ENCODE measurements around the gene ZNF440. TPM values are rescaled to one million over a fixed set of nuclear protein-coding genes. Genes with fewer than 3 reads are reported as not detected.
"Not testable (repeated sequence)": the region's sequence is repeated elsewhere in the genome, so short reads cannot be mapped to it uniquely, and the experiment has no call there.

ZNF440 gene
- total RNA-seq, 1 donor from 2014 or later: 12.1 TPM

DNA sequence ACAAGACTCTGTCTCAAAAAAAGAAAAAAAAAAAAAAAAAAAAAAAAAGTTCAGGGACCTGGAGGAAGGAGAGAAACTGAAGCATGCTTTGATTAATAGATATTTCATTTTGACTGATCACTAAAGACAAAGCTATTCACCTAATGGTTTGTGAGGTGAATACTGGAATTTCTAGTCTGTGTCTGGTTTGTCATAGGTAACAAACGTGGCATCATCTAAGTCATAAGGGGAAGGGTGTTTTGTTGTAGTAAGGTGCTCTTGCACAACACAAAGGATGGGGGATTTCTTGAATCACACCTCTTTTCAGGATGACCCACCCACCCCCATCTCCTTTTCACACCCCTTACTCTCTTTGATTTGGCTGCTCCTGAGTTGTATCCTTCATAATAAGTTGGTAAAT lies 59.7 kb downstream of the ZNF440 start:
- ATAC-seq: no peak
- intact Hi-C loops (cut with DNase I): no loop called here
- no peak for DNase-seq (ENCODE audit: low spot score)

DNA sequence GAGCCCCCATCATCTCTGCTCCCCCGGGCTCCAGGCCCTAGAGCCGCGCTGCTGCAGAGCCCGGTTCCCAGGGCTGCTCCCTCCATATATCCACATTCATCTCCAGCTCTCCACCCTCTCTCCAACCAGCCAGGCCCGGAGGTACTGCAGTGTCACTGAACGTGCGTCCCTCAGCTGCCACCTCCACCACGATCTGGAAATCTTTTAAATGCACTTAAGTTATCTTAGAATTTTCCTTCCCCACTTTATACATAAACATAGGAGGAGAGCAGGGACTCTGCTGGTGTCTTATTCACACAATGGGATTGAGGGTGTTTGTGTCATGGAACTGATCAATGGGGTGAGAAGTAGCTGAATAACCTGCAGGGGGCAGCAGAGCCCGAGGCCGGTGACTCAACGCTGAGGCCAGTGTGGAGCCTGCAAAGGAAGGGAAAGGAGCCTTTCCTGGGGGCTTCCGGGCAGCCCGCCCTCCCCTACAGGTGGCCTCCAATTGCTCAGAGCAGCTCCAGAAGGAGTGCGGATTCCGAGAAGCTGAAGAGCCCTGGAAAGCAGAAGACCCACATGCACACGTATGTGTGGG lies 65.7 kb downstream of the ZNF440 start:
- intact Hi-C loops (cut with DNase I); DNase-seq (ENCODE audit: low spot score); ATAC-seq: not testable (repeated sequence)

DNA sequence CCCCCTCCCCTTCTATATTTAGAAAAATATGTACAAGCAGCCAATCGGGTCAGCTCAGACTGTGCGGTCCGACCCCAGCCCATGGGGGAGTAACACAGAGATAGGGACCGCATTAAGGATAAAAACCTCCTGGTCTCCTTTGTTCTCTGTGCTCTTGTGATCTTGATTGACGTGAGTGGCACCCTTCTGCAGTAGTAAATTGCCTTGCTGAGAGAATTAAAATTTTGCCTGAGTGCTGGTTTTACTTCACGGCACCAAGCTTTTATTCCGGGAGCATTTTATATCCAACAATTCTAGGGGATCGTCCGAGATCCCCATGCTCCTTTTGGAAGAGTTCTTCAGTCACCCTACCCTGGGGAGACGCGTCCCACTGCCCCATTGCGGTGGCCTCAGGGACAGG lies 66.5 kb downstream of the ZNF440 start:
- ATAC-seq: no peak
- intact Hi-C loops (cut with DNase I): no loop called here
- no peak for DNase-seq (ENCODE audit: low spot score)

DNA sequence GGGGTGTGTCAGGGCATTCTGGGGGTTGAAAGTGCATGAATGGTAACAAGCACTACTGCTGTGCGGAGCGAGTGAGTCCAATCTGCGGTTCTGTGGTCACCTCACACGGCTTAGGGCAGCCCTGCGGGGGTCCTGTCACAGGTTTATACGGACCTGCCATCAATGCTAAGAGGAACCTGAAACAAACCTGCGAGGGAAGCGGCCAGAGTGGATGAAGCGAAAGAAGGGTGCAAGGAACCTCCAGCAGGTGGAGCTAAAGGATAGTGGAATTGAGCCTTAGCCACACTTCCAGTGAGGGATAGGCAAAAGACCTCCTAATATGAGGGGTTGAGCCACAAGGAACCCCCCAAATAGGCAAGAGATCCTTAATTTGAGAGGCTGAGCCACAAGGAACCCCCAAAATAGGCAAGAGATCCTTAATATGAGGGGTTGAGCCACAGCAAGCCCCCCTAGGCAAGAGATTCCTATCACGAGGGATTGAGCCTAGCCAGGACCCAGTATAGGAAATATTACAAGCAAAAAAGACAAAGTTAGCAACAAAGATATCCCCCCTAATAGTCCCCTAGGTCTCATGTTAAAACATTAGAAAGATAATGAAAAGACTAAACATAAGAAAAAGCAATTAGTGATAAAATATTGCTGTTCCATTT lies 67.2 kb downstream of the ZNF440 start:
- no peak for ATAC-seq
- DNase-seq (ENCODE audit: low spot score): peak; percentile 61
- intact Hi-C loops (cut with DNase I): no loop called here

DNA sequence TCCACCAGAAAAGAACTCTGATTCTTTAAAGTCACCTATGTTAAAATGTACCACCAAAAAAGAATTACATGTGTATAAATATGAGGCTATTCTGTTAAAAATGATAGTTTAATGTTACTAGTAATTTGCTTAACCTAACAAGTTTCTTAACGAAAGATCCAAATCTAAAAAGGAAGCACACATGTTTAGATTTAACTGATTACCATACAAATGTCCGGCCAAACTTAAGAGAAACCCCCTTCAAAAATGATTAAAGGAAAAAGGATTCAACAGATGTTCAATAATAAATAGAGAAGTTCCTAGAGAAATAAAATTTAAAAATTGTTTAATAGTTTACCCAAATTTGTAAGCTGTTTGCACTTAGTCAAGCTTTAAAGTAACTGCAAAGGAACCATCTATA lies 68.5 kb downstream of the ZNF440 start:
- intact Hi-C loops (cut with DNase I): no loop called here
- no peak for ATAC-seq
- no peak for DNase-seq (ENCODE audit: low spot score)

Other genes starting within 250 kb of the ZNF440 start
- gene ACP5, start 236.6 kb upstream of the ZNF440 start, total RNA-seq: 19.7 TPM
- gene ZNF627, start 216.8 kb upstream of the ZNF440 start, total RNA-seq: 13.6 TPM
- 9.8 TPM for gene ZNF823, start 75.3 kb upstream of the ZNF440 start, total RNA-seq
- gene ZNF441, start 47.3 kb upstream of the ZNF440 start, total RNA-seq: 13.3 TPM
- 4.2 TPM for gene ZNF491, start 15.8 kb upstream of the ZNF440 start, total RNA-seq
- 12.7 TPM for gene ZNF439, start 34.5 kb downstream of the ZNF440 start, total RNA-seq
- 7.4 TPM for gene ZNF69, start 73.5 kb downstream of the ZNF440 start, total RNA-seq
- 16.1 TPM for gene ZNF700, start 110.8 kb downstream of the ZNF440 start, total RNA-seq
- 6.6 TPM for gene ZNF763, start 150.8 kb downstream of the ZNF440 start, total RNA-seq
- 4.8 TPM for gene ZNF433, start 221.4 kb downstream of the ZNF440 start, total RNA-seq
- 0.27 TPM for gene ZNF878, start 238.7 kb downstream of the ZNF440 start, total RNA-seq

Measured in sciatic nerve (tissue), 2 donors.